DND-41 (cell line): ENCODE measurements around the gene ITGA1.

Source experiments
- CTCF ChIP-seq: IDR thresholded peaks from 2 replicates; pipeline ENCODE4 v1.5.1; 2012; ENCODE audit warnings: borderline replicate concordance, low read length, moderate library complexity, mild to moderate bottlenecking; ENCODE audit not compliant: poor library complexity, severe bottlenecking; ENCODE audit errors: extremely low read depth
- EZH2 ChIP-seq: IDR thresholded peaks from 3 replicates; pipeline ENCODE4 v1.6.1; 2012; ENCODE audit warnings: borderline replicate concordance, low read depth, mild to moderate bottlenecking, moderate library complexity, low read length, inconsistent platforms; ENCODE audit not compliant: severe bottlenecking

- no peak for TF ChIP-seq CTCF
- TF ChIP-seq EZH2 = no peak
Observed at GRCh38 chr5:52994266-52994665, 206.6 kb downstream of the ITGA1 start.
